GM21381 (cell line): ENCODE data around the gene CIDEC.
"Not testable (repeated sequence)": the region's sequence is repeated elsewhere in the genome, so short reads cannot be mapped to it uniquely, and the experiment has no call there.

Experiments
- ATAC-seq: cut with Tn5 transposase; IDR thresholded peaks from one replicate; pipeline ENCODE4 v1.9.1; 2021; ENCODE audit warnings: mild to moderate bottlenecking, moderate library complexity; ENCODE audit not compliant: unreplicated experiment

The CIDEC gene

GRCh38 chr3:9902372-9903237, 22.6 kb upstream of the CIDEC start, which contains the start of gene IL17RE:
IL17RE (plus strand) TSS chr3:9902848; CDS start chr3:9902933, 85 bp downstream.
- no peak for ATAC-seq

- ATAC-seq: no peak
Measured at GRCh38 chr3:9901967-9902366, 21.9 kb upstream of the CIDEC start.

GRCh38 chr3:9900965-9901415, 20.9 kb upstream of the CIDEC start:
- not testable (repeated sequence) for ATAC-seq

- no peak for ATAC-seq
Measured at GRCh38 chr3:9899289-9899791, 19.3 kb upstream of the CIDEC start.

DNA sequence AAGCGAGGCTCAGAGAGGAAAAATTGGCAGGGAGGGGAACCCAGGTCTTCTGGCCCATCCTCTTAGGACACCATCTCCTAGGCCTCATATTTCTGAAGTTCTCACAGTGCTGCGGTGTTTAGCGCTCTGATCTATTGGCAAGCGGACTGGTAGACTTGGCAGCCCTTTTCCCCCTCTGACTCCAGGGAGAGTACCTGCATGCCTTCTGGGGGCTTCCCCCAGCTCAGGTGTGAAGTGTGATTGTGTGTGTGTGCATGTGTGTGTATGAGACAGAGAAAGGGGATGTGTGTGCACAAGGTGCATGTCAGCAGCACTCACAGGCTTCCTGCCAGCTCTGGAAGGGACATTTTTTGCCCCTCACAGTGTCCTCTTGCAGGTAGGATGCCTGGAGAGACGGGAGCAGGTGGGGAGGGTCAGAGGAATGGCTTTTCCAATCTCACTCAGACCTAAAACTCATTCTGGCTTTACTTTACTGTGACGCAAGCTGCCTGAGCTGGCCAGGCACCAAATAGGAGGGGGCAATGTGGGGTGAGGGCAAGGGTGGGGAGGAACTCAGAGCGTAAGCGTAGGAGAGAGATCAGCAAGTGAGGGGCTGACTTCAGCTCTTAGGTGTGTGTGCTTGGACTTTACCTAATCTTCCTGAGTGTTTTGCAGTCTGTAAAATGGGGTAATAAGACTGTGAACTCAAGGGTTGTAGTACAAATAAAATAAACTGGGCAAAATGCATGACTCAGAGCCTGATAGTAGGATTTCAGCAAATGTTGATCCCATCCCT, 18.6 kb upstream of the CIDEC start:
- ATAC-seq: no peak

GRCh38 chr3:9897408-9898372, 17.6 kb upstream of the CIDEC start:
- peak; percentile 60 for ATAC-seq

DNA sequence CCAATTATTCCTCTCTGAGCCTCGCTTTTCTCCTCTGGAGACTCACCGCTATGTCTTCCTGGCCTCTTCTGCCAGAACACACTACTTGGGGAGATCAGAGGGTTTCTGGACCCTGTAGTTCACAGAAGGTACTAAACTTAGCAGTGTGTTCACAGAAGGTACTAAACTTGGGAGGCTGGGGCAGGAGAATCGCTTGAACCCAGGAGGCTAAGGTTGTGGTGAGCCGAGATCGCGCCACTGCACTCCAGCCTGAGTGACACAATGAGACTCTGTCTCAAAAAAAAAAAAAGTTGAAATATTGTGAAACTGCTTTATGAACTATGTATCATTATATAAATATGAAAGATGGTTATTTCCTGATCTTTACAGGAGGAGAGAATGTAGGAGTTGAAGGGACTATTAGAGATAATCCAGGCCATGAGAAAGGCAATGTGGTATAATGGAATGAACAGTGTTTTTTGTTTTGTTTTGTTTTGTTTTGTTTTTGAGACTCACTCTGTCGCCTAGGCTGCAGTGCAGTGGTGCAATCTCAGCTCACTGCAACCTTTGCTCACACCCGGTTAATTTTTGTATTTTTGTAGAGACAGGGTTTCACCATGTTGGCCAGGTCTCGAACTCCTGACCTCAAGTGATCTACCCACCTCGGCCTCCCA, 16.8 kb upstream of the CIDEC start:
- not testable (repeated sequence) for ATAC-seq

DNA sequence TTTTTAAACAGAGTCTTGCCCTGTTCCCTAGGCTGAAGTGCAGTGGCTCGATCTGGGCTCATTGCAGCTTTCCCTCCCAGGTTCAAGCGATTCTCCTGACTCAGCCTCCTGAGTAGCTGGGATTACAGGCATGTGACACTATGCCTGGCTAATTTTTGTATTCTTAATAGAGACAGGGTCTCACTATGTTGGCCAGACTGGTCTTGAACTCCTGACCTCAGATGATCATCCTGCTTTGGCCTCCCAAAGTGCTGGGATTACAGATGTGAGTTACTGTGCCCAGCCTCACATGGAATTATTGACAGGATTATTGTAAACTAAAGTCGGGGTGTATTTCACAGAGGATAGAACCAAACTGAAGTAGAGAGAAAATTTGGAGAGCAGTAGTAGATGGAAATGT, 15.7 kb upstream of the CIDEC start:
- not testable (repeated sequence) for ATAC-seq

- no peak for ATAC-seq
Measured at GRCh38 chr3:9893739-9894138, 13.7 kb upstream of the CIDEC start.

DNA sequence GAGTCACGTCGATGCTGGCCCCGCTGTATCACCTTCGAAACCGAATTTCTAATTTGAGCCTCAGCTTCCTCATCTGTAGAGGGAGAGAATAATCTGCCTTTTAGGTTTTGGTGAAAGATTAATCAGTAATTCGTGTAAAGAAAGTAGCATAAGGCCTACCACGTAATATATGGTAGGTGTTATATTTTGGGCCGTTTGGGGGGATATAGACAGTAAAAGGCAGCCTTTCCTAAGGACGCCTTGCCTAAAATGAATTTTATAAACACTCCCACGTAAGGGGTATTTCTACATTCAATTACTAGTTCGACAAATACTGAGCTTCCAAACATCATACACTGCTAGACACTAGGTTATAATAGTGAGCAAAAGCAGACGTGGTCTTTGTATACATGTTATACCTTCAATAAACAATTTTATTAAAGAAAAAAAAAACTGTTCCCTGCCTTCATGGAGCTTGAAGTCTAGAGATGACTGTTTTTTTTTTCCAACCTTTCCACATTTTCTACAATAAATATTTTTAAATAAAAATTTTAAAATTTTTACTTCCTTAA, 11.1 kb upstream of the CIDEC start:
- no peak for ATAC-seq

DNA sequence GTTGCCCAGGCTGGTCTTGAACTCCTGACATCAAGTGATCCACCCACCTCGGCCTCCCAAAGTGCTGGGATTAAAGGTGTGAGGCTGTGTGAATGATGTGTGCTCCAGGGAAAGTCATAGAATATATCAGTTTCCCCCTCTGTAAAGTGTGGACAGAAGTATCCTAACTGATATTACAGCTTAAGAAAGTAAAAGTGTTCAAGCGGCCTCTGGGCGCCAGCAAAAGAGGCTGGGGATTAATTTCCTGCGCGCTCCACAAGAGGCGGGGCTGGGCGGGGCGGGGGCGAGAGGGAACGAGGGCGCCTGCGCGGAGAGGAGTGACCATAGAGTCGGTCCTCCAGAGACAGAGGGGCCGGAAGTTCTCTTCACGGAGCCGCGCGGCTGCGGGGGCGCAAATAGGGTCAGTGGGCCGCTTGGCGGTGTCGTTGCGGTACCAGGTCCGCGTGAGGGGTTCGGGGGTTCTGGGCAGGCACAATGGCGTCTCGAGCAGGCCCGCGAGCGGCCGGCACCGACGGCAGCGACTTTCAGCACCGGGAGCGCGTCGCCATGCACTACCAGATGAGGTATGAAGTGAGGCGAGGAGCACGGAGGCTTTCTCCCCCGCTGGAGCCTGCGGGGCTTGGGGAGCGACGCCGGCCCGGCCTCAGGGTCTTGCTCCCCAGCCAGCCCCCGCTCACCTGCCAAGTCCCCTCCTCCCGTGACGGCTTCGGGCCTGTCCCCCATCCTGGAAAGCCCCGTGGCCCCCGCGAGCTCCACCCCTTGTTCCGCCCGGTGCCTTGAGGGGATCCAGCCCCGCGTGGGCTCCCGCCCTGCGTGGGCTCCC, 10.4 kb upstream of the CIDEC start, which contains the start of gene JAGN1:
TSS of gene JAGN1 (plus strand) at position 362 of the 823 bp plus-strand sequence. CDS start at position 475, 113 bp downstream.
- ATAC-seq: peak; percentile 73

GRCh38 chr3:9889405-9889804, 9.4 kb upstream of the CIDEC start:
- no peak for ATAC-seq

GRCh38 chr3:9888540-9888939, 8.5 kb upstream of the CIDEC start:
- no peak for ATAC-seq

- ATAC-seq: no peak
Measured at GRCh38 chr3:9887480-9887879, 7.4 kb upstream of the CIDEC start.

- ATAC-seq: no peak
Measured at GRCh38 chr3:9886328-9886727, 6.3 kb upstream of the CIDEC start.

GRCh38 chr3:9884555-9885165, 4.6 kb upstream of the CIDEC start:
- no peak for ATAC-seq

DNA sequence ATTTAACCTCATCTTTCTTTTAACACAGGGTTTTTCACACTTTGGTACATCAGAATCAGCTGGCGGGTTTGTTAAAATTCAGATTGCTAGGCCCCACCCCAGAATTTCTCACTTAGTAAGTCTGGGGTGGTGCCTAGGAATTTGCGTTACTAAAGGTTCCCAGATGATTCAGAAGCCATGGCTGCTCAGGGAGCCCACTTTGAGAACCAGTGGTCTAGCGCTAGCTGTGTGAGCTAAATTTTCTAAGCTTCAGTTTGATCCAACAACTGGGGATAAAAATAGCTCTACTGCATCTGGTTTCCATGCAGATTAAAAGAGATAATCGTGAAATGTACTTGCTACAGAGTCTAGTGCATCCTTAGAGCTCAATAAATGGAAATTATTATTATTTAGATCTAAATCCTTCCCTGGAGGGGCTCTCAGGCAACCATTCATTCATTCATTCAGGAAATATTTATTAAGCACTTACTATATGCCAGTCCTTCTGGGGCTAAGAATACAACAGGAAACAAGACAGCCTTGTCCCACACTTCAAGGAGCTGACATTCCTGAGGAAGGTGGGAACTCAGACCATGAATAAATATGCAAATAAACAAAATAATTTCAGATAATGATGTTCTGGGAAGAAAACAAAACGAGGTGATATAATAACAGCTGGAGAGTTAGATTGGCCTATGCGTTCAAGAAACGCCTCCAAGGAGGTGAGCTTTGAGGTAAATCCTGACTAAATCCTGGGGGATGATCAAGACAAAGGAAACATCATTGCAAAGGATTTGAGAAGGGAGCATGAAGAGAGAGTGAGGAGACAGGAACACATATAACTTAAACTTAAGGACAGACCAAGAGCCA, 3.9 kb upstream of the CIDEC start:
- ATAC-seq: no peak
